ENCODE results near the gene SGCA.

The SGCA gene

DNA sequence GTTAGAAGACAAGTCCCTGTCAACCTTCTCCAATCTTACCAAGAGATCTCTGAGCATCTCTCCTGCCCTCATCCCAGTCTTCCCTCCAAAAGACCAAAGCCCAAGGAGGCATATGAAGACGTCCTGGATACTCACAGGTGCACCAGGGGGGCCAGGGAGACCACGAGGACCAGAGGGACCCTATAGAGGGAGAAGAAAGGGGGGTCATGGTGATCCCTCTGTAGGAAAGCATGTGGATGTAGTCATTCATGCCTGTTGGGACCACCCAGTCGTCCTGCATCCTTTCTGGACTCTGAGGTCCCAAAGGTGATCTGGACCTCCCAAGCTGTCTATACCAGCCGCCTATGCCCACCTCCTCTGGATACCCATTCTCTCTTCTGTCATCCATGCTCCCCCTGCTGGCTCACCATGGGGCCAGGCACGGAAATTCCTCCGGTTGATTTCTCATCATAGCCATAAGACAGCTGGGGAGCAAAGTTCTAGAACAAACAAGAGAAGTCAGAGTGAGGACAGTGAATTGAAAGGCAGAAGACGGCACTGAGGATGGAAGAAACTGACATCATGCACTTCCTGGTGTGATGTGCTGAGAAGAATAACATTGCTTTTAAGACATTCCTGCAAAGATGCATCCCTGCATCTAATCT lies 32.3 kb downstream of the SGCA start:
- TF ChIP-seq, protein P1, sequence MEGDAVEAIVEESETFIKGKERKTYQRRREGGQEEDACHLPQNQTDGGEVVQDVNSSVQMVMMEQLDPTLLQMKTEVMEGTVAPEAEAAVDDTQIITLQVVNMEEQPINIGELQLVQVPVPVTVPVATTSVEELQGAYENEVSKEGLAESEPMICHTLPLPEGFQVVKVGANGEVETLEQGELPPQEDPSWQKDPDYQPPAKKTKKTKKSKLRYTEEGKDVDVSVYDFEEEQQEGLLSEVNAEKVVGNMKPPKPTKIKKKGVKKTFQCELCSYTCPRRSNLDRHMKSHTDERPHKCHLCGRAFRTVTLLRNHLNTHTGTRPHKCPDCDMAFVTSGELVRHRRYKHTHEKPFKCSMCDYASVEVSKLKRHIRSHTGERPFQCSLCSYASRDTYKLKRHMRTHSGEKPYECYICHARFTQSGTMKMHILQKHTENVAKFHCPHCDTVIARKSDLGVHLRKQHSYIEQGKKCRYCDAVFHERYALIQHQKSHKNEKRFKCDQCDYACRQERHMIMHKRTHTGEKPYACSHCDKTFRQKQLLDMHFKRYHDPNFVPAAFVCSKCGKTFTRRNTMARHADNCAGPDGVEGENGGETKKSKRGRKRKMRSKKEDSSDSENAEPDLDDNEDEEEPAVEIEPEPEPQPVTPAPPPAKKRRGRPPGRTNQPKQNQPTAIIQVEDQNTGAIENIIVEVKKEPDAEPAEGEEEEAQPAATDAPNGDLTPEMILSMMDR (conservative IDR thresholded peaks at IDR 0.05; ENCODE audit: low read depth, low read length): peak; percentile 92
- no peaks in the 10 kb centered on the region for H4K20me1 ChIP-seq (ENCODE audit: insufficient read depth)
- H3K4me3 ChIP-seq (IDR thresholded peaks at IDR 0.05; ENCODE audit: insufficient read depth, low read depth, low read length): no peak overlapping the region
- no peak overlapping the region for H2AFZ ChIP-seq (ENCODE audit: low read depth)
- H3K4me2 ChIP-seq: no peak overlapping the region
- no peak overlapping the region for H3K9ac ChIP-seq
- peaks cover 70% of the 10 kb centered on the region for H3K27me3 ChIP-seq (ENCODE audit: insufficient read depth, low read depth)
- no peaks in the 10 kb centered on the region for H3K79me2 ChIP-seq (ENCODE audit: insufficient read depth, low read depth)
- peaks cover 16% of the 10 kb centered on the region for H3K4me1 ChIP-seq (ENCODE audit: low read depth, poor library complexity, severe bottlenecking)
- no peak overlapping the region for H3K27ac ChIP-seq
- no peaks in the 10 kb centered on the region for H3K36me3 ChIP-seq (ENCODE audit: insufficient read depth)

DNA sequence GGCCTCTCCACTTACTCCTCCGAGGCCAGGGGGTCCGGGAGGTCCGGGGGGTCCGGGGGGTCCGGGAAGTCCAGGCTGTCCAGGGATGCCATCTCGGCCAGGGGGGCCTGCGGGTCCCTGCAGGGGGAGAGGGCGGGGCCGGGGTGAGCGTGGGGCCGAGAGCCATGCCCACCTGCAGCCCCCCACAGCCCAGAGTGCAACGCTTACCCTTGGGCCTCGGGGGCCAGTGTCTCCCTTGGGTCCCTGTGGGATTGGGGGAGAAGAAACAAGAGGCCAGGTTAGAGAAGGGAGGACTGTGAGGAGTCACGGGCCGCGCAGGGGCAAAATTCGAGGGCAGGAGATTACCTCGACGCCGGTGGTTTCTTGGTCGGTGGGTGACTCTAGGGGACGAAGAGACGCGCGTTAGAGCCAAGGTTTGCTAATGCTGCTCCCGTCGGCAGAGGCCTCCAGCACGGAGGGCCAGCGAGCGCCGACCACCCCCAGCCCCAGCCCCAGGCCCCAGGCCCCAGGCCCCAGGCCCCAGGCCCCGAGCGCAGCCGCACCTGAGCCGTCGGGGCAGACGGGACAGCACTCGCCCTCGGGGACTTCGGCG lies 33.5 kb downstream of the SGCA start:
- Histone ChIP-seq H3K27ac (no peak overlapping the region), H3K4me2 (0 out of 2 replicates have a peak overlapping the region, but pooled peaks have one; percentile 50), H2AFZ (ENCODE audit: low read depth) (no peak overlapping the region), H3K36me3 (ENCODE audit: insufficient read depth) (no peaks in the 10 kb centered on the region), H3K9ac (no peak overlapping the region), H3K4me3 (IDR thresholded peaks at IDR 0.05; ENCODE audit: insufficient read depth, low read depth, low read length) (no peak overlapping the region), H3K27me3 (ENCODE audit: insufficient read depth, low read depth) (peaks cover 70% of the 10 kb centered on the region), H4K20me1 (ENCODE audit: insufficient read depth) (no peaks in the 10 kb centered on the region), H3K4me1 (ENCODE audit: low read depth, poor library complexity, severe bottlenecking) (peaks cover 16% of the 10 kb centered on the region), H3K79me2 (ENCODE audit: insufficient read depth, low read depth) (no peaks in the 10 kb centered on the region)
- TF ChIP-seq, protein P1 (conservative IDR thresholded peaks at IDR 0.05; ENCODE audit: low read depth, low read length): no peak

DNA sequence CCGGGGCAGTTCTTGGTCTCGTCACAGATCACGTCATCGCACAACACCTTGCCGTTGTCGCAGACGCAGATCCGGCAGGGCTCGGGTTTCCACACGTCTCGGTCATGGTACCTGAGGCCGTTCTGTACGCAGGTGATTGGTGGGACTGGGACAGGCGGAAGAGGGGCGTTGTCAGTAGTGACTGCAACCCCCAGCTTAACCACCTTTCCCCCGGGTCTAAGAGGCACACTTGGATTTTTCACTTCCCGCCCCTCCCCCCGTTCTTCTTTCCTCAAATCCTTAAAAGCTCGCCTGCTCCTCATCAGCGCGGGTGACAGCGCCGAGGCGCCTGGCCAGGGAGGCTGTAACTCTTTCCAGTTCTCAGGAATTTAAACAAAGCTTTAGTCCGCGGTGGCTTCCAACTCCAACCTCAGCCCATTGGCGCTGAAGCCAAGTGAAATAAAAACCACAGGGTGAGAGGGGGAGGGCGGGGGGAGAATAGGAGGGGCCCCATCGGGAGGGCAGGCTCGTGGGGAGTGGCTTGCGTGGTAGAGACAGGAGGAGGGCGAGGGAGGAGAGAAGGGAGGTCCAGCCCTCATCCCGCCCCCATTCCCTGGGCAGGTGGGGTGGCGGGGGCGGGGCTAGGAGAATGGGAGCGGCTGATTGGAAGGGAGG lies 34.1 kb downstream of the SGCA start:
- TF ChIP-seq, protein P1 (conservative IDR thresholded peaks at IDR 0.05; ENCODE audit: low read depth, low read length): no peak
- H3K79me2 ChIP-seq (ENCODE audit: insufficient read depth, low read depth): no peaks in the 10 kb centered on the region
- peaks cover 70% of the 10 kb centered on the region for H3K27me3 ChIP-seq (ENCODE audit: insufficient read depth, low read depth)
- H2AFZ ChIP-seq (ENCODE audit: low read depth): peak overlapping the region; percentile 93
- H3K9ac ChIP-seq: no peak overlapping the region
- H3K4me3 ChIP-seq (IDR thresholded peaks at IDR 0.05; ENCODE audit: insufficient read depth, low read depth, low read length): no peak overlapping the region
- H3K4me1 ChIP-seq (ENCODE audit: low read depth, poor library complexity, severe bottlenecking): peaks cover 16% of the 10 kb centered on the region
- no peaks in the 10 kb centered on the region for H4K20me1 ChIP-seq (ENCODE audit: insufficient read depth)
- no peaks in the 10 kb centered on the region for H3K36me3 ChIP-seq (ENCODE audit: insufficient read depth)
- H3K4me2 ChIP-seq: peak overlapping the region; percentile 50
- no peak overlapping the region for H3K27ac ChIP-seq

DNA sequence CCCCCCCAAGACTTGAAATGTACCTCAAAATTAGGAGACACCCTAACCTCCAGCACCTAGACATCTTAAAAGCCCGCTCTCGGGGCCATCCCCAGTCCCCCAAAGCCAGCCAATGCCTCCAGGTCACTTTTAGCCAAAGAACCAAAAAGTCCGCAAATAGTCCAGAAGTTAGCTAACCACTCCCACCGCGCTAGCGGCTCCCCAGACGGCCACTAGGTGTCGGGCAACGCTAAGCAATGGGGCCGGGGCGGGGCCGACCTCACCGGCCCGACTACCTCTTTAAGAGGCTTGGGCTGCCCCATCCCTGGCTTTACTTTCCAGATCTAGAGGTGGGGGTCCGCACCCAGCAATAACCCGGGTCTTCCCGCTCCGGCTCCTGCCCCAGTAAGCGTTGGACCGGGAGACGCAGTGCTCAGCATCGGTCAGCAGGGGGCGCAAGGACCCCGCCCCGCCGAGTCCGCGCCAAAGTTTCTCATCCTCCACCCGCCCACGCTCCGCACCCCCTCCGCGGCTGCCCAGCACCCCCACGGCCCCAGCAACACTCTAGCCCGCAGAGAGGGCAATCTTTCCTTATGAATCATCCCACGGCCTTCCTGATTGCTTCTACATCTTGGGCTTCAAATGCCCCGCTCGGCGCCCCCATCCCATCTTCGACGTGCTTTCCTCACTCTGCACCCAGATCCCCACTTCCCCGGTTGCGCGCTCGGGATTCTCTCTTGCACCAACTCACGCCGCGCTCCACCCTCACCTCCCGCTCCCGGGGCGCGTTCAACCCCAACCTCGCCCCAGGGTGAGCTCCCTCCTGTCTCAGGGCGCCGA lies 34.9 kb downstream of the SGCA start:
- TF ChIP-seq, protein P1 (conservative IDR thresholded peaks at IDR 0.05; ENCODE audit: low read depth, low read length): peak; percentile 100
- Histone ChIP-seq H3K27me3 (ENCODE audit: insufficient read depth, low read depth) (peaks cover 70% of the 10 kb centered on the region), H3K4me1 (ENCODE audit: low read depth, poor library complexity, severe bottlenecking) (peaks cover 16% of the 10 kb centered on the region), H3K4me3 (IDR thresholded peaks at IDR 0.05; ENCODE audit: insufficient read depth, low read depth, low read length) (no peak overlapping the region), H3K27ac (no peak overlapping the region), H4K20me1 (ENCODE audit: insufficient read depth) (no peaks in the 10 kb centered on the region), H2AFZ (ENCODE audit: low read depth) (peak overlapping the region; percentile 93), H3K79me2 (ENCODE audit: insufficient read depth, low read depth) (no peaks in the 10 kb centered on the region), H3K4me2 (peak overlapping the region; percentile 50), H3K36me3 (ENCODE audit: insufficient read depth) (no peaks in the 10 kb centered on the region), H3K9ac (peak overlapping the region; percentile 33; the same call in 1 of the 2 replicates)

Measured in KMS-11 (cell line).